Hepatocyte (in vitro differentiated cells): ENCODE data around the gene PAQR7. TPM values are rescaled to one million over a fixed set of nuclear protein-coding genes. Genes with fewer than 3 reads are reported as not detected.

Experiments
- DNase-seq: peaks from one replicate; pipeline ENCODE4 v3.0.0-alpha.2; 2016; ENCODE audit warnings: low spot score
- H2AFZ ChIP-seq: fragments of 200-600 bp; sonication (generic); 2 replicates; pipeline ENCODE4 v1.6.0; 2016; ENCODE audit warnings: antibody characterized with exemption, mild to moderate bottlenecking
- H3K27ac ChIP-seq: fragments of 200-600 bp; sonication (generic); 2 replicates; pipeline ENCODE4 v1.5.1; 2016; ENCODE audit warnings: mild to moderate bottlenecking
- H3K27me3 ChIP-seq: fragments of 200-600 bp; sonication (generic); 2 replicates; pipeline ENCODE4 v1.6.1; 2016
- H3K36me3 ChIP-seq: fragments of 200-600 bp; sonication (generic); replicated peaks from 2 replicates; pipeline ENCODE4 v1.5.1; 2016; ENCODE audit warnings: low read depth; ENCODE audit not compliant: insufficient read depth
- H3K4me1 ChIP-seq: fragments of 200-600 bp; sonication (generic); 2 replicates; pipeline ENCODE4 v1.5.1; 2016; ENCODE audit warnings: mild to moderate bottlenecking, moderate library complexity; ENCODE audit not compliant: insufficient read depth
- H3K4me2 ChIP-seq: fragments of 200-600 bp; sonication (generic); 2 replicates; pipeline ENCODE4 v1.6.0; 2016
- H3K4me3 ChIP-seq: fragments of 200-600 bp; sonication (generic); 2 replicates; pipeline ENCODE4 v1.5.1; 2016; ENCODE audit warnings: mild to moderate bottlenecking
- H3K79me2 ChIP-seq: fragments of 200-600 bp; sonication (generic); 2 replicates; pipeline ENCODE4 v1.6.0; 2017; ENCODE audit warnings: mild to moderate bottlenecking
- H3K9me2 ChIP-seq: fragments of 200-600 bp; sonication (generic); replicated peaks from 2 replicates; pipeline ENCODE4 v1.6.0; 2017; ENCODE audit warnings: mild to moderate bottlenecking; ENCODE audit not compliant: insufficient read depth
- H3K9me3 ChIP-seq: fragments of 200-600 bp; sonication (generic); 2 replicates; pipeline ENCODE4 v1.5.1; 2016; ENCODE audit warnings: low read depth, mild to moderate bottlenecking
- H4K20me1 ChIP-seq: fragments of 200-600 bp; sonication (generic); 2 replicates; pipeline ENCODE4 v1.6.0; 2016; ENCODE audit warnings: mild to moderate bottlenecking; ENCODE audit not compliant: insufficient read depth, poor library complexity, severe bottlenecking
- CTCF ChIP-seq: fragments of 200-600 bp; sonication (generic); IDR thresholded peaks from 2 replicates; pipeline ENCODE4 v1.5.1; 2016; ENCODE audit warnings: antibody characterized with exemption, mild to moderate bottlenecking; ENCODE audit not compliant: poor library complexity
- EZH2 ChIP-seq: fragments of 200-600 bp; sonication (generic); IDR thresholded peaks from 2 replicates; pipeline ENCODE4 v1.6.1; 2016; ENCODE audit warnings: antibody characterized with exemption, mild to moderate bottlenecking, borderline replicate concordance
- EZH2phosphoT487 ChIP-seq: fragments of 200-600 bp; sonication (generic); IDR thresholded peaks from one replicate; pipeline ENCODE4 v1.6.1; 2018; ENCODE audit warnings: antibody characterized with exemption, mild to moderate bottlenecking, low read depth, moderate library complexity; ENCODE audit not compliant: unreplicated experiment, severe bottlenecking
- WGBS: methylation state at CpG from one replicate; pipeline ENCODE4 v1.1.6; 2016; ENCODE audit warnings: low lambda C conversion rate; ENCODE audit errors: missing lambda C conversion rate; 5-methylcytosine and 5-hydroxymethylcytosine counted together
- polyA plus RNA-seq: library from polyadenylated mRNA; unstranded; fragments of >200 nt; fragmentation: Nextera tagmentation; extraction: Ambion mirVana; gene quantifications from 2 replicates; pipeline ENCODE4 v1.2.1, GENCODE V29; 2016
- total RNA-seq: library from RNA; depleted of rRNA; stranded (reverse); fragments of >200 nt; gene quantifications from 2 replicates; pipeline ENCODE4 v1.2.3, GENCODE V29; 2014

Gene PAQR7
- total and polyA plus RNA-seq, 2 experiments from 2014 or later = 4.8 to 27.0 TPM

GRCh38 chr1:25828491-25828890, 47.0 kb downstream of the PAQR7 start:
- 94% methylated on average over 3 of the region's 3 CpGs for WGBS
- Histone ChIP-seq H3K4me1 (peaks cover 3% of the 10 kb centered on the region), H3K36me3 (no peaks in the 10 kb centered on the region), H3K79me2 (peaks cover 16% of the 10 kb centered on the region), H3K4me2 (no peak overlapping the region), H3K27me3 (no peaks in the 10 kb centered on the region), H3K9me3 (no peaks in the 10 kb centered on the region), H4K20me1 (no peaks in the 10 kb centered on the region), H3K4me3 (no peak overlapping the region), H3K27ac (no peak overlapping the region), H3K9me2 (no peaks in the 10 kb centered on the region), H2AFZ (no peak overlapping the region)
- DNase-seq = no peak
- TF ChIP-seq EZH2phosphoT487 = no peak
- TF ChIP-seq EZH2 = no peak
- no peak for TF ChIP-seq CTCF

- Histone ChIP-seq H3K79me2 (peaks cover 34% of the 10 kb centered on the region), H3K4me2 (no peak overlapping the region), H3K27me3 (no peaks in the 10 kb centered on the region), H3K4me1 (no peaks in the 10 kb centered on the region), H3K4me3 (no peak overlapping the region), H3K27ac (no peak overlapping the region), H3K9me3 (no peaks in the 10 kb centered on the region), H3K36me3 (no peaks in the 10 kb centered on the region), H2AFZ (no peak overlapping the region), H3K9me2 (no peaks in the 10 kb centered on the region), H4K20me1 (peaks cover 4% of the 10 kb centered on the region)
- DNase-seq = no peak
- TF ChIP-seq EZH2phosphoT487 (no peak), CTCF (no peak), EZH2 (no peak)
- WGBS = 95% methylated on average over 10 of the region's 10 CpGs
Observed at GRCh38 chr1:25826571-25826970, 48.9 kb downstream of the PAQR7 start.

- H3K79me2 ChIP-seq = peaks cover 43% of the 10 kb centered on the region
- TF ChIP-seq EZH2phosphoT487 (no peak), CTCF (no peak), EZH2 (no peak)
Observed at GRCh38 chr1:25825605-25826004, 49.9 kb downstream of the PAQR7 start.

GRCh38 chr1:25821630-25822091, 53.8 kb downstream of the PAQR7 start:
- Histone ChIP-seq H3K79me2 (peaks cover 49% of the 10 kb centered on the region), H3K9me2 (no peaks in the 10 kb centered on the region), H3K27me3 (no peaks in the 10 kb centered on the region), H3K9me3 (no peaks in the 10 kb centered on the region), H2AFZ (no peak overlapping the region), H4K20me1 (peaks cover 12% of the 10 kb centered on the region), H3K4me3 (no peak overlapping the region), H3K4me1 (peaks cover 21% of the 10 kb centered on the region), H3K4me2 (peak overlapping the region; percentile 93), H3K27ac (no peak overlapping the region), H3K36me3 (no peaks in the 10 kb centered on the region)
- TF ChIP-seq CTCF = no peak
- TF ChIP-seq EZH2 = no peak
- no peak for TF ChIP-seq EZH2phosphoT487
- 88% methylated on average over 5 of the region's 5 CpGs for WGBS
- DNase-seq = no peak

More at GRCh38 chr1:25825605-25826004, 49.9 kb downstream of the PAQR7 start:
- Histone ChIP-seq H3K4me2 (no peak overlapping the region), H4K20me1 (peaks cover 12% of the 10 kb centered on the region), H2AFZ (no peak overlapping the region), H3K27ac (no peak overlapping the region), H3K4me1 (peaks cover 7% of the 10 kb centered on the region), H3K36me3 (no peaks in the 10 kb centered on the region), H3K9me3 (no peaks in the 10 kb centered on the region), H3K27me3 (no peaks in the 10 kb centered on the region), H3K9me2 (no peaks in the 10 kb centered on the region), H3K4me3 (no peak overlapping the region)
- no peak for DNase-seq
- 97% methylated on average over 2 of the region's 2 CpGs for WGBS
